Esophagus muscularis mucosa (tissue), 4 donors: ENCODE measurements around the gene WFDC10A.

Experiments used
- EP300 ChIP-seq: sonication (generic); formaldehyde crosslinking; IDR thresholded peaks from one replicate; pipeline ENCODE4 v1.6.1; 2017; ENCODE audit warnings: antibody characterized with exemption
- POLR2A ChIP-seq: fragments of 450-650 bp; IDR thresholded peaks from one replicate; pipeline ENCODE4 v1.6.1; 2017; ENCODE audit warnings: antibody characterized with exemption, moderate library complexity, mild to moderate bottlenecking, low read depth
- TF ChIP-seq, protein P1 (sequence below), 3 experiments: fragments of 200-600 bp in 2 of 3; fragments of 450-650 bp in 1 of 3; sonication (generic) in 2 of 3; IDR thresholded peaks; one replicate each; pipeline ENCODE4 v1.5.1; 2017 to 2019; ENCODE audit warnings: antibody characterized with exemption in 3 of 3, mild to moderate bottlenecking in 2 of 3, moderate library complexity in 1 of 3

DNA sequence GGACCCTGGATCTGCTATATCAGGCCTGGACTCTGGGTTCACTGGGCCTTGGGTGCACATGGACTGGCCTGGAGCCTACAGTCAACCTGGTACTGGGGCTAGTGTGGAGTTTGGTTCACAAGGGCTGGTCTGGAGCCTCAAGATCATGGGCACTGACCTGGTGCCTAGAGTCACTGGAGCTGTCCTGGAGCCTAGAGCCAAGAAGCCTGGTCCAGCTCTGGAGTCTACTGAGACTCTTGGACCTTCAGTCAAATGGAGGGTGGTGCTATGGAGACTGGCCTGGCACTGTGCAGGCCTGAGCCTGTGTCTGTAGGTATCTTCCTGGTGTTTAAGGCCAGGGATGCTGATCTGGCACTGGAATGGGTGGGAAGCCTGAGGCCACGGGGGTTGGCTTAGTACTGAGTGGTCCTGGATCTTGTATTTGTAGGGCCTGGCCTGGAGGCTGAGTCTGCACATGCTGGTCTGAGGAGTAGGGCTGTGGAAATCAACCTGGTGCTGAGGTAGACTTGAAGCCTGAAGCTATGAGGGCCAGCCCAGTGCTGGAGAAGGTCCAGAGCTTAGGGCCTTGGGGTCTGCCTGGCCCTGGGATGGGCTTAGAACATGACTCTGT, 18.0 kb downstream of the WFDC10A start:
- no peak for TF ChIP-seq EP300
- TF ChIP-seq, protein P1, sequence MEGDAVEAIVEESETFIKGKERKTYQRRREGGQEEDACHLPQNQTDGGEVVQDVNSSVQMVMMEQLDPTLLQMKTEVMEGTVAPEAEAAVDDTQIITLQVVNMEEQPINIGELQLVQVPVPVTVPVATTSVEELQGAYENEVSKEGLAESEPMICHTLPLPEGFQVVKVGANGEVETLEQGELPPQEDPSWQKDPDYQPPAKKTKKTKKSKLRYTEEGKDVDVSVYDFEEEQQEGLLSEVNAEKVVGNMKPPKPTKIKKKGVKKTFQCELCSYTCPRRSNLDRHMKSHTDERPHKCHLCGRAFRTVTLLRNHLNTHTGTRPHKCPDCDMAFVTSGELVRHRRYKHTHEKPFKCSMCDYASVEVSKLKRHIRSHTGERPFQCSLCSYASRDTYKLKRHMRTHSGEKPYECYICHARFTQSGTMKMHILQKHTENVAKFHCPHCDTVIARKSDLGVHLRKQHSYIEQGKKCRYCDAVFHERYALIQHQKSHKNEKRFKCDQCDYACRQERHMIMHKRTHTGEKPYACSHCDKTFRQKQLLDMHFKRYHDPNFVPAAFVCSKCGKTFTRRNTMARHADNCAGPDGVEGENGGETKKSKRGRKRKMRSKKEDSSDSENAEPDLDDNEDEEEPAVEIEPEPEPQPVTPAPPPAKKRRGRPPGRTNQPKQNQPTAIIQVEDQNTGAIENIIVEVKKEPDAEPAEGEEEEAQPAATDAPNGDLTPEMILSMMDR (IDR thresholded peaks at IDR 0.05), result no peak
- no peak for TF ChIP-seq POLR2A
